ENCODE measurements around the gene FARS2.

The FARS2 gene

GRCh38 chr6:5471044-5471443 is 209.7 kb downstream of the FARS2 start:
- H3K4me3 ChIP-seq (ENCODE audit: low read depth, low read length): no peak overlapping the region
- TF ChIP-seq CTCF (IDR thresholded peaks at IDR 0.05; ENCODE audit: low read depth, low read length, missing control alignments): peak; percentile 85
- peak; percentile 21 for DNase-seq (ENCODE audit: low read depth)

DNA sequence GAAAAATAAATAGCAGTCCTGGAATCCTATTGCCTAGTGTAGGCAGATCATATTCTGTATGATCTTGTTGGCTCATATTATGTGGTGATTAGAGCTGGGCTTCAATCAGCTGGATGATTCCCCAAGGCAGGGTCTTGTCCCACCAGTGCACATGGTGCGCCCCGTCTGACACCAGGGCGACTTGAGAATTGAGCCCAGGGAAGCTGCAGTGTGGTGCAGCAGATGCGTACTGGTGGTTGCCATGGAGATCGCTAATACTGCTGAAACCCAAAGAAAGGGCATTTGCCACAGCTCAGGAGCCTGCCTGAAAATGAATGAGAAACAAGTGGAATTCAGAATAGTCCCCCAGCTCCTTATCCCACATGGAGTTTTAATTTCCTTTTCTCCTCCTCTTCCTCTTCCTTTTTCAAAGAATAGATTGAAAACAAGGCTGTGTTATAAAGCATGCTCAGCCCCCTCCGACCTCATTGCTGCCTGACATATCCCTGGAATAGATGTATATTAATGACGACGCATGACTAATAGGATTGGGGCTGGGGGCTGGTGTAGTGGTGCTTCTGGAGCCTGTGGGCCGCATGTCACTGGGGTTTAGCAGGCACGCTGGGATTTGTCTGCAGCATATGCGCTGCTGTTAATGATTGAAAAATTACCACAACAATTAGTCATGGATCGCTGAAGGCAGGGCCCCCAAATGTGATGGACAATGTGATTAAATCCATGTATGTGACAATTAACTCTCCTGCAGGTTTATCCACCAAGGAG is 210.5 kb downstream of the FARS2 start:
- H3K4me3 ChIP-seq (ENCODE audit: low read depth, low read length): no peak overlapping the region
- no peak for TF ChIP-seq CTCF (IDR thresholded peaks at IDR 0.05; ENCODE audit: low read depth, low read length, missing control alignments)
- no peak for DNase-seq (ENCODE audit: low read depth)

GRCh38 chr6:5472571-5472970 is 211.3 kb downstream of the FARS2 start:
- no peak for DNase-seq (ENCODE audit: low read depth)
- no peak overlapping the region for H3K4me3 ChIP-seq (ENCODE audit: low read depth, low read length)
- TF ChIP-seq CTCF (IDR thresholded peaks at IDR 0.05; ENCODE audit: low read depth, low read length, missing control alignments): no peak

- TF ChIP-seq CTCF (IDR thresholded peaks at IDR 0.05; ENCODE audit: low read depth, low read length, missing control alignments): no peak
- DNase-seq (ENCODE audit: low read depth): no peak
- H3K4me3 ChIP-seq (ENCODE audit: low read depth, low read length): no peak overlapping the region
These were observed 214.5 kb downstream of the FARS2 start for GRCh38 chr6:5475779-5476178.

- DNase-seq (ENCODE audit: low read depth): no peak
- no peak for TF ChIP-seq CTCF (IDR thresholded peaks at IDR 0.05; ENCODE audit: low read depth, low read length, missing control alignments)
- H3K4me3 ChIP-seq (ENCODE audit: low read depth, low read length): no peak overlapping the region
These were observed 217.1 kb downstream of the FARS2 start for GRCh38 chr6:5478380-5478779.

- no peak for TF ChIP-seq CTCF (IDR thresholded peaks at IDR 0.05; ENCODE audit: low read depth, low read length, missing control alignments)
- H3K4me3 ChIP-seq (ENCODE audit: low read depth, low read length): no peak overlapping the region
- no peak for DNase-seq (ENCODE audit: low read depth)
These were observed 219.7 kb downstream of the FARS2 start for GRCh38 chr6:5481033-5481432.

GRCh38 chr6:5481750-5482149 is 220.4 kb downstream of the FARS2 start:
- no peak for DNase-seq (ENCODE audit: low read depth)
- TF ChIP-seq CTCF (IDR thresholded peaks at IDR 0.05; ENCODE audit: low read depth, low read length, missing control alignments): no peak
- no peak overlapping the region for H3K4me3 ChIP-seq (ENCODE audit: low read depth, low read length)

Measured in GM12864 (cell line).